Upper lobe of right lung (tissue), 1 donor: ENCODE results near the gene SEC61B. TPM values are rescaled to one million over a fixed set of nuclear protein-coding genes. Genes with fewer than 3 reads are reported as not detected.

Experiments
- ATAC-seq: fragments of 200-7000 bp; cut with Tn5 transposase; one replicate; pipeline ENCODE4 v1.9.1; 2020; ENCODE audit warnings: mild to moderate bottlenecking, moderate library complexity
- DNase-seq: peaks from one replicate; pipeline ENCODE4 v3.0.0-alpha.2; 2020
- H3K27ac ChIP-seq: fragments of 200-600 bp; one replicate; pipeline ENCODE4 v1.8.0; 2022
- H3K27me3 ChIP-seq: fragments of 200-600 bp; one replicate; pipeline ENCODE4 v1.8.0; 2022; ENCODE audit warnings: mild to moderate bottlenecking
- H3K36me3 ChIP-seq: fragments of 200-600 bp; one replicate; pipeline ENCODE4 v1.8.0; 2022
- H3K4me1 ChIP-seq: fragments of 200-600 bp; one replicate; pipeline ENCODE4 v1.8.0; 2022
- H3K4me3 ChIP-seq: fragments of 200-600 bp; one replicate; pipeline ENCODE4 v1.8.0; 2022; ENCODE audit warnings: mild to moderate bottlenecking
- H3K9me3 ChIP-seq: fragments of 200-600 bp; one replicate; pipeline ENCODE4 v1.8.0; 2022
- CTCF ChIP-seq: fragments of 200-600 bp; IDR thresholded peaks from one replicate; pipeline ENCODE4 v1.8.0; 2022; ENCODE audit warnings: antibody characterized with exemption
- intact Hi-C: fragments of 100-400 bp; cut with DNase I; formaldehyde crosslinking; loops from one replicate; pipeline ENCODE4 v1.11.0; 2022
- long read RNA-seq: library from polyadenylated mRNA; unstranded; transcript quantifications from one replicate; pipeline ENCODE4 v2.0.0, GENCODE V29; 2021
- total RNA-seq: library from RNA; stranded (reverse); fragmentation: NEBNext Ultra II Directional; extraction: Animal tissue kit (Norgen Biotek cat#: 25700); gene quantifications from one replicate; pipeline ENCODE4 v1.2.1, GENCODE V29; 2021
- donor health status: DM: no; HTN: yes; CAD: no; lungs with severe emphysema.

Gene SEC61B
- total RNA-seq = 116 TPM
- long read RNA-seq, transcript SEC61B-201 (4 exons, 545 nt) = major isoform, 57 of 59 reads
- long read RNA-seq, partial matches to known transcripts = 0 of 59 reads
- long read RNA-seq, other reads (novel, unspliced or antisense) = 1 of 59 reads

- H3K27ac ChIP-seq = peak within 1 kb of the TSS; percentile 97
- H3K4me1 ChIP-seq = peaks cover 64% of the 10 kb centered on the region
- peak; percentile 96 for DNase-seq
- TF ChIP-seq CTCF = no peak
- peaks cover 36% of the 10 kb centered on the region for H3K36me3 ChIP-seq
- H3K9me3 ChIP-seq = no peaks in the 10 kb centered on the region
- peak within 1 kb of the TSS; percentile 89 for H3K4me3 ChIP-seq
- ATAC-seq = peak; percentile 98
- no peaks in the 10 kb centered on the region for H3K27me3 ChIP-seq
- intact Hi-C loops = no loop called here
These were observed at the start of gene SEC61B, which contains the start of gene ALG2 for GRCh38 chr9:99221621-99222415. TSS of gene SEC61B (plus strand) at chr9:99222282. CDS start at chr9:99222364, 82 bp downstream. TSS of gene ALG2 (minus strand) at chr9:99221942. CDS start at chr9:99221894, 48 bp downstream.

GRCh38 chr9:99173570-99174504 lies 48.2 kb upstream of the SEC61B start:
- no peak for TF ChIP-seq CTCF
- intact Hi-C loops = no loop called here
- Histone ChIP-seq H3K4me3 (no peak overlapping the region), H3K27ac (no peak overlapping the region), H3K4me1 (no peaks in the 10 kb centered on the region), H3K9me3 (no peaks in the 10 kb centered on the region), H3K36me3 (no peaks in the 10 kb centered on the region), H3K27me3 (no peaks in the 10 kb centered on the region)
- DNase-seq (no peak), ATAC-seq (no peak)

DNA sequence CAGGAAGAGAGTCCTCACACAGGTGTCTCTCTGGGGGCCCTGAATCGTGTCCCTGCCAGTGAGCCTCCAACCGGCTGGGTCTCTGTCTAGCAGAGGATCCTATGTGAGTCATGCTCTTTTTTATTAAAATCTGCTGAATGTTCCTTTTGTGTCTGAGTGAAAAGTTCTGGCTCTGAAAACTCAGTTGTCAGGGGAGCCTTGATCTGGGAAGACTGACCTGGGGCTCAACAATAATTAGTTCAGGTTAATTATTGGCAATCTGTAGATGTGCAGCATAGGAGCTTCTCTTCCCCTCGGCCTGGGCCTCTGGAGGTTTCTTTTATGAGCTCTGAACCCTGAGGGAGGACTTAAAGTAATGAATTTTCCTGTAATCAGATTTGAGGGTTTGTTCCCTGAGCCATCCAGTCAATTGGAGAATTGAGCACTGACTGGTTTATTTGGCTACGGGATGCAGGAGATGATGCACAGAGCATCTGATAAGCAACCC lies 45.5 kb upstream of the SEC61B start:
- H3K4me1 ChIP-seq = peaks cover 2% of the 10 kb centered on the region
- no peak for ATAC-seq

DNA sequence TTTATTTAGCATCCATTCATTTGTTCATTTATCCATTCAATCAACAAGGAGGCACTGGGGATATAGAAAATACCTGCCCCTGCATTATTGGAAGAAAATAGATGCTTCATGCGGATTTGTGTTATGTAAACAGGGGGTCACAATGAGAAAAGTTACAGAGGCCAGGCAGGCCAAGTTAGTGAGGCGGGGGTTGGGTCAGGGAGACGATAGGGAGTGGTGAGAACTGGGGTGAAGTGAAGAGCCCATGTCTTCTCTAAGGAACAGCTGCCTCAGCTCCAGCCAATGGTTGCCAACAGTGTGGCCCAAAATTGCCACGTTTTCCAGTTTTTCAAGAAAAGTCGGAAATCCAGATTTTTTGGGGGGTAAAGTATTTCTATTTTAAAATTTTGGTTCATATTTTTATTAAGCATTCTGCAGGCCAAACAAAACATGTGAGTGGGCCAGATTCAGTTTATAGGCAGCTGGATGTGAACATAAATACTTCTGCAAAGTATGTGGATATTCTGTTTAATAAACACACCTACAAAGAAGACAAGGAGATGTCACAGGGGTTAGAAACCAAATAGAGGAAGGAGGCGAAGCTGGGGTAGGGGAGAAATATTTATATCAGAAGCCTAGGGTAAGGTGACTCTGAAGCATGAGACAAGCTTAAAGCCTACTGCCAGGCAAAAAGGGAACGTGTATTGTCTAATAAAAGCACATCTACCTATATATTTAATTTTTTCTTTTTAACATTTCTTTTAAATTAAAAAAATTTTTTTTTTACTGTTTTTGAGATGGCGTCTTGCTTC lies 44.3 kb upstream of the SEC61B start:
- no peak for TF ChIP-seq CTCF
- peaks cover 5% of the 10 kb centered on the region for H3K4me1 ChIP-seq
- H3K9me3 ChIP-seq = no peaks in the 10 kb centered on the region
- H3K4me3 ChIP-seq = no peak overlapping the region
- H3K27me3 ChIP-seq = no peaks in the 10 kb centered on the region
- H3K36me3 ChIP-seq = no peaks in the 10 kb centered on the region
- ATAC-seq (no peak), DNase-seq (no peak)
- no peak overlapping the region for H3K27ac ChIP-seq
- intact Hi-C loops = no loop called here

More for the DNA sequence above, 45.5 kb upstream of the SEC61B start:
- no peak for DNase-seq
- Histone ChIP-seq H3K4me3 (no peak overlapping the region), H3K36me3 (no peaks in the 10 kb centered on the region), H3K9me3 (no peaks in the 10 kb centered on the region), H3K27ac (no peak overlapping the region), H3K27me3 (no peaks in the 10 kb centered on the region)
- TF ChIP-seq CTCF = no peak
- intact Hi-C loops = no loop called here
